ENCODE data around the gene FAM200C. TPM values are rescaled to one million over a fixed set of nuclear protein-coding genes. Genes with fewer than 3 reads are reported as not detected.

FAM200C gene
- total and polyA plus RNA-seq, 2 of the 13 experiments (the other 11 are each of a cell fraction or from before 2014, with no cell fraction given), result 3.2 to 4.7 TPM

GRCh38 chr5:160427607-160428006 lies 27.8 kb upstream of the FAM200C start:
- FAIRE-seq (no peak), ATAC-seq (no peak), DNase-seq (ENCODE audit: low spot score) (no peak)
- Histone ChIP-seq H3K9me3 (ENCODE audit: low read length) (no peaks in the 10 kb centered on the region), H4K20me1 (ENCODE audit: insufficient read depth, low read length) (no peaks in the 10 kb centered on the region), H3K27ac (ENCODE audit: extremely low read length, insufficient read depth, low read length) (no peak overlapping the region), H2AFZ (ENCODE audit: low read length) (no peak overlapping the region), H3K79me2 (ENCODE audit: insufficient read depth, low read length) (peaks cover 22% of the 10 kb centered on the region), H3K9ac (ENCODE audit: insufficient read depth, low read depth, low read length) (no peak overlapping the region), H3K4me3 (replicated peaks in 1 of 3; ENCODE audit: insufficient read depth in 1 of 3, low read depth in 2 of 3, low read length in 3 of 3) (no peak overlapping the region), H3K27me3 (ENCODE audit: control insufficient read depth in 1 of 2, insufficient read depth in 2 of 2, low read length in 2 of 2) (no peaks in the 10 kb centered on the region), H3K4me2 (ENCODE audit: low read depth, low read length) (no peak overlapping the region), H3K4me1 (ENCODE audit: insufficient read depth, low read length) (peaks cover 34% of the 10 kb centered on the region), H3K36me3 (replicated peaks in 1 of 2; ENCODE audit: control insufficient read depth in 1 of 2, insufficient read depth in 2 of 2, low read length in 2 of 2) (peaks cover 3 to 27% of the 10 kb centered on the region in 2 experiments)
- ChIA-PET CTCF (ENCODE audit: low intra/inter-chr PET ratio, low total read pairs) (no interaction called here), POLR2A (no interaction called here)
- intact Hi-C loops (cut with micrococcal nuclease; ENCODE audit: unreplicated experiment) (no loop called here), in situ Hi-C loops (cut with HindIII; ENCODE audit: extremely low pct_ligation_motif_present, low pct_unique_long_range_greater_than_20kb) (no loop called here)
- WGBS (ENCODE audit: low lambda C conversion rate), result 100% methylated on average over 3 of the region's 4 CpGs
- TF ChIP-seq ZNF569 (CRISPR knock-in tag; IDR thresholded peaks at IDR 0.05; ENCODE audit: borderline replicate concordance), result no peak
- TF ChIP-seq ZNF563 (CRISPR knock-in tag; IDR thresholded peaks at IDR 0.05), result no peak
- no peak for TF ChIP-seq CENPBD1 (CRISPR knock-in tag; IDR thresholded peaks at IDR 0.05; ENCODE audit: borderline replicate concordance, low read depth)
- TF ChIP-seq HNRNPUL1 (IDR thresholded peaks at IDR 0.05; ENCODE audit: low read depth, low read length), result no peak
- TF ChIP-seq, protein P1, sequence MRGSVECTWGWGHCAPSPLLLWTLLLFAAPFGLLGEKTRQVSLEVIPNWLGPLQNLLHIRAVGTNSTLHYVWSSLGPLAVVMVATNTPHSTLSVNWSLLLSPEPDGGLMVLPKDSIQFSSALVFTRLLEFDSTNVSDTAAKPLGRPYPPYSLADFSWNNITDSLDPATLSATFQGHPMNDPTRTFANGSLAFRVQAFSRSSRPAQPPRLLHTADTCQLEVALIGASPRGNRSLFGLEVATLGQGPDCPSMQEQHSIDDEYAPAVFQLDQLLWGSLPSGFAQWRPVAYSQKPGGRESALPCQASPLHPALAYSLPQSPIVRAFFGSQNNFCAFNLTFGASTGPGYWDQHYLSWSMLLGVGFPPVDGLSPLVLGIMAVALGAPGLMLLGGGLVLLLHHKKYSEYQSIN (CRISPR knock-in tag; IDR thresholded peaks at IDR 0.05; ENCODE audit: borderline replicate concordance), result no peak
- TF ChIP-seq KMT2A (CRISPR knock-in tag; IDR thresholded peaks at IDR 0.05), result no peak
- no peak for TF ChIP-seq ZNF883 (CRISPR knock-in tag; IDR thresholded peaks at IDR 0.05; ENCODE audit: not compliant biosample characterization)
- TF ChIP-seq CBX2 (IDR thresholded peaks at IDR 0.05; ENCODE audit: low read depth, low read length), result no peak
- TF ChIP-seq CBX2 (CRISPR knock-in tag; IDR thresholded peaks at IDR 0.05; ENCODE audit: low read depth), result no peak
- no peak for TF ChIP-seq ZNF12 (CRISPR knock-in tag; IDR thresholded peaks at IDR 0.05)
- no peak for TF ChIP-seq RCOR2 (CRISPR knock-in tag; IDR thresholded peaks at IDR 0.05)
- TF ChIP-seq, protein P2, sequence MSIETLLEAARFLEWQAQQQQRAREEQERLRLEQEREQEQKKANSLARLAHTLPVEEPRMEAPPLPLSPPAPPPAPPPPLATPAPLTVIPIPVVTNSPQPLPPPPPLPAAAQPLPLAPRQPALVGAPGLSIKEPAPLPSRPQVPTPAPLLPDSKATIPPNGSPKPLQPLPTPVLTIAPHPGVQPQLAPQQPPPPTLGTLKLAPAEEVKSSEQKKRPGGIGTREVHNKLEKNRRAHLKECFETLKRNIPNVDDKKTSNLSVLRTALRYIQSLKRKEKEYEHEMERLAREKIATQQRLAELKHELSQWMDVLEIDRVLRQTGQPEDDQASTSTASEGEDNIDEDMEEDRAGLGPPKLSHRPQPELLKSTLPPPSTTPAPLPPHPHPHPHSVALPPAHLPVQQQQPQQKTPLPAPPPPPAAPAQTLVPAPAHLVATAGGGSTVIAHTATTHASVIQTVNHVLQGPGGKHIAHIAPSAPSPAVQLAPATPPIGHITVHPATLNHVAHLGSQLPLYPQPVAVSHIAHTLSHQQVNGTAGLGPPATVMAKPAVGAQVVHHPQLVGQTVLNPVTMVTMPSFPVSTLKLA (IDR thresholded peaks at IDR 0.05), result no peak
- TF ChIP-seq BHLHE40 (IDR thresholded peaks at IDR 0.05; ENCODE audit: low read length), result no peak
- TF ChIP-seq ATRX (CRISPR knock-in tag; IDR thresholded peaks at IDR 0.05; ENCODE audit: borderline replicate concordance), result no peak
- TF ChIP-seq ZNF841 (CRISPR knock-in tag; IDR thresholded peaks at IDR 0.05; ENCODE audit: borderline replicate concordance), result no peak
- no peak for TF ChIP-seq ZNF850 (CRISPR knock-in tag; conservative IDR thresholded peaks at IDR 0.05)
- TF ChIP-seq PHF21A (CRISPR knock-in tag; IDR thresholded peaks at IDR 0.05), result no peak
- no peak for TF ChIP-seq RBFOX2 (IDR thresholded peaks at IDR 0.05; ENCODE audit: low read depth, low read length)
- TF ChIP-seq MXD3 (CRISPR knock-in tag; IDR thresholded peaks at IDR 0.05), result no peak
- TF ChIP-seq SAP130 (CRISPR knock-in tag; IDR thresholded peaks at IDR 0.05; ENCODE audit: low read depth), result no peak
- BruUV-seq (replicated peaks), result no TSS peak

Data from HepG2 (cell line).